ENCODE data around the gene CDK19. TPM values are rescaled to one million over a fixed set of nuclear protein-coding genes. Genes with fewer than 3 reads are reported as not detected.

Gene CDK19
- total and polyA plus RNA-seq, 2 of the 4 experiments (the other 2 are of a cell fraction), result 6.0 to 6.8 TPM

GRCh38 chr6:110593637-110594036 lies 221.6 kb downstream of the CDK19 start:
- Histone ChIP-seq H4K5ac (ENCODE audit: low read depth, low read length) (no peak overlapping the region), H3K36me3 (ENCODE audit: control insufficient read depth, insufficient read depth, low read length) (no peaks in the 10 kb centered on the region)
- CTCF ChIA-PET, result no interaction called here

More at GRCh38 chr6:110593637-110594036, 221.6 kb downstream of the CDK19 start:
- Histone ChIP-seq H3K9me1 (ENCODE audit: insufficient read depth, low read length) (no peaks in the 10 kb centered on the region; the same call in 1 of the 2 replicates), H2BK20ac (ENCODE audit: low read depth, low read length) (no peak overlapping the region), H3K79me1 (ENCODE audit: low read depth in 1 of 2, low read length in 2 of 2) (no peaks in the 10 kb centered on the region), H4K8ac (ENCODE audit: low read depth in 2 of 2, low read length in 2 of 2) (no peak overlapping the region), H4K20me1 (ENCODE audit: insufficient read depth, low read length) (no peaks in the 10 kb centered on the region), H4K91ac (ENCODE audit: insufficient read depth, low read depth, low read length) (no peak overlapping the region), H3K23ac (ENCODE audit: low read depth, low read length) (no peak overlapping the region), H3K9me3 (ENCODE audit: control insufficient read depth, insufficient read depth, low read length) (no peaks in the 10 kb centered on the region), H3K18ac (ENCODE audit: low read depth, low read length) (no peak overlapping the region), H2BK15ac (ENCODE audit: low read depth, low read length) (no peak overlapping the region), H3K4me3 (ENCODE audit: insufficient read depth, low read depth, low read length) (no peak overlapping the region), H2BK5ac (ENCODE audit: low read depth, low read length, poor library complexity, severe bottlenecking) (no peak overlapping the region), H2AFZ (replicated peaks; ENCODE audit: low read length, poor library complexity) (no peak overlapping the region), H3K4me2 (ENCODE audit: low read depth, low read length) (no peak overlapping the region), H2AK5ac (ENCODE audit: low read depth, low read length) (no peak overlapping the region), H3K4me1 (ENCODE audit: control insufficient read depth, insufficient read depth, low read length) (peaks cover 2% of the 10 kb centered on the region), H3K14ac (replicated peaks; ENCODE audit: low read depth, low read length) (no peak overlapping the region), H3K27me3 (ENCODE audit: control insufficient read depth, insufficient read depth, low read length) (no peaks in the 10 kb centered on the region), H3K56ac (ENCODE audit: extremely low read depth, insufficient read depth, low read length) (no peak overlapping the region), H3K4ac (ENCODE audit: low read depth, low read length) (no peak overlapping the region), H2BK120ac (ENCODE audit: low read depth, low read length) (no peak overlapping the region), H3K27ac (ENCODE audit: insufficient read depth, low read length) (no peak overlapping the region), H2AK9ac (replicated peaks; ENCODE audit: low read depth, low read length, poor library complexity) (no peak overlapping the region), H3K9ac (ENCODE audit: low read depth, low read length) (no peak overlapping the region)
- WGBS, 2 experiments (ENCODE audit: extremely low coverage in 2 of 2, insufficient read length in 1 of 2), result no CpG with 5 or more reads among the region's 1 CpG
- no peak for TF ChIP-seq NFE2L2 (IDR thresholded peaks at IDR 0.05; ENCODE audit: low read depth, low read length)
- TF ChIP-seq, protein P1, sequence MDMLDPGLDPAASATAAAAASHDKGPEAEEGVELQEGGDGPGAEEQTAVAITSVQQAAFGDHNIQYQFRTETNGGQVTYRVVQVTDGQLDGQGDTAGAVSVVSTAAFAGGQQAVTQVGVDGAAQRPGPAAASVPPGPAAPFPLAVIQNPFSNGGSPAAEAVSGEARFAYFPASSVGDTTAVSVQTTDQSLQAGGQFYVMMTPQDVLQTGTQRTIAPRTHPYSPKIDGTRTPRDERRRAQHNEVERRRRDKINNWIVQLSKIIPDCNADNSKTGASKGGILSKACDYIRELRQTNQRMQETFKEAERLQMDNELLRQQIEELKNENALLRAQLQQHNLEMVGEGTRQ (IDR thresholded peaks at IDR 0.05; ENCODE audit: low read depth, low read length), result no peak
- no peak for TF ChIP-seq RCOR1 (IDR thresholded peaks at IDR 0.05; ENCODE audit: insufficient replicate concordance, low read length)
- TF ChIP-seq CEBPB (IDR thresholded peaks at IDR 0.05; ENCODE audit: low read depth, low read length), result no peak
- ATAC-seq (ENCODE audit: low read depth), result no peak
- DNase-seq, result no peak
- POLR2A ChIA-PET (ENCODE audit: unreplicated experiment), result no interaction called here
- BruUV-seq (replicated peaks), result no TSS peak
- intact Hi-C loops (cut with micrococcal nuclease) (no loop called here), in situ Hi-C loops (cut with MboI; ENCODE audit: low sequenced_read_pairs) (no loop called here), dilution Hi-C loops (cut with HindIII; ENCODE audit: low sequenced_read_pairs, unreplicated experiment) (no loop called here)

All from IMR-90 (cell line).